ENCODE results near the gene DICER1. TPM values are rescaled to one million over a fixed set of nuclear protein-coding genes. Genes with fewer than 3 reads are reported as not detected.
A peak's percentile ranks its signal among the peaks of the same experiment; 100 is the strongest.

The DICER1 gene
- total RNA-seq, 1 donor from 2014 or later, result 71.1 TPM

GRCh38 chr14:95061317-95062093, 95.8 kb downstream of the DICER1 start:
- Histone ChIP-seq H3K27ac (no peak overlapping the region), H3K36me3 (no peaks in the 10 kb centered on the region), H3K4me1 (no peaks in the 10 kb centered on the region), H3K27me3 (no peaks in the 10 kb centered on the region), H3K4me3 (no peak overlapping the region), H3K9me3 (no peaks in the 10 kb centered on the region)
- no peak for TF ChIP-seq CTCF (IDR thresholded peaks at IDR 0.05)
- ATAC-seq, result no peak
- peak; percentile 51 for DNase-seq
- intact Hi-C loops (cut with DNase I), result no loop called here

GRCh38 chr14:95059126-95059525, 98.2 kb downstream of the DICER1 start:
- Histone ChIP-seq H3K4me1 (no peaks in the 10 kb centered on the region), H3K27me3 (no peaks in the 10 kb centered on the region), H3K4me3 (no peak overlapping the region), H3K9me3 (no peaks in the 10 kb centered on the region), H3K36me3 (no peaks in the 10 kb centered on the region), H3K27ac (no peak overlapping the region)
- no peak for TF ChIP-seq CTCF (IDR thresholded peaks at IDR 0.05)
- intact Hi-C loops (cut with DNase I), result no loop called here
- DNase-seq (peak; percentile 2), ATAC-seq (no peak)

GRCh38 chr14:95058491-95058890, 98.8 kb downstream of the DICER1 start:
- DNase-seq (peak; percentile 56), ATAC-seq (no peak)
- Histone ChIP-seq H3K4me3 (no peak overlapping the region), H3K9me3 (no peaks in the 10 kb centered on the region), H3K27me3 (no peaks in the 10 kb centered on the region), H3K4me1 (no peaks in the 10 kb centered on the region), H3K36me3 (no peaks in the 10 kb centered on the region), H3K27ac (no peak overlapping the region)
- intact Hi-C loops (cut with DNase I), result no loop called here
- no peak for TF ChIP-seq CTCF (IDR thresholded peaks at IDR 0.05)

GRCh38 chr14:95057851-95058250, 99.5 kb downstream of the DICER1 start:
- Histone ChIP-seq H3K36me3 (no peaks in the 10 kb centered on the region), H3K4me3 (no peak overlapping the region), H3K27ac (no peak overlapping the region), H3K4me1 (no peaks in the 10 kb centered on the region), H3K9me3 (no peaks in the 10 kb centered on the region), H3K27me3 (no peaks in the 10 kb centered on the region)
- DNase-seq (peak; percentile 28), ATAC-seq (no peak)
- TF ChIP-seq CTCF (IDR thresholded peaks at IDR 0.05), result no peak
- intact Hi-C loops (cut with DNase I), result no loop called here

- intact Hi-C loops (cut with DNase I), result no loop called here
- Histone ChIP-seq H3K36me3 (no peaks in the 10 kb centered on the region), H3K4me1 (no peaks in the 10 kb centered on the region), H3K4me3 (no peak overlapping the region), H3K9me3 (no peaks in the 10 kb centered on the region), H3K27me3 (no peaks in the 10 kb centered on the region), H3K27ac (no peak overlapping the region)
- TF ChIP-seq CTCF (IDR thresholded peaks at IDR 0.05), result no peak
- peak; percentile 6 for DNase-seq
- no peak for ATAC-seq
Measured at GRCh38 chr14:95057147-95057546, 100.2 kb downstream of the DICER1 start.

Measured in upper lobe of right lung (tissue), 1 donor.